ENCODE measurements around the gene IL1RL2. TPM values are rescaled to one million over a fixed set of nuclear protein-coding genes. Genes with fewer than 3 reads are reported as not detected.

IL1RL2 gene
- total and polyA plus RNA-seq, 2 of the 8 experiments (the other 6 are each of a cell fraction or from before 2014, with no cell fraction given), result not detected

GRCh38 chr2:102137138-102137537 lies 49.7 kb upstream of the IL1RL2 start:
- DNase-seq (ENCODE audit: low read depth in 1 of 2, low spot score in 2 of 2) (no peak), FAIRE-seq (no peak)
- H3K14ac ChIP-seq (ENCODE audit: insufficient read length), result no peak overlapping the region
- no peak overlapping the region for H2BK5ac ChIP-seq (ENCODE audit: low read depth, low read length)
- no peak overlapping the region for H4K5ac ChIP-seq (ENCODE audit: insufficient read length, low read depth, low read length)
- no peak overlapping the region for H3K27ac ChIP-seq (ENCODE audit: low read depth, low read length)
- H2BK15ac ChIP-seq (ENCODE audit: low read length), result no peak overlapping the region
- H3K9me3 ChIP-seq (ENCODE audit: insufficient read depth in 2 of 2, low read depth in 1 of 2, low read length in 1 of 2), result no peaks in the 10 kb centered on the region
- peaks cover 0 to 15% (median 10%) of the 10 kb centered on the region in 4 experiments; a peak in 6 of 7 replicates for H3K27me3 ChIP-seq (replicated peaks in 1 of 4; ENCODE audit: control insufficient read depth in 3 of 4, extremely low read depth in 1 of 4, insufficient read depth in 3 of 4, low read length in 3 of 4)
- no peak overlapping the region for H3K56ac ChIP-seq (replicated peaks; ENCODE audit: insufficient read length, low read depth, low read length)
- H3K79me1 ChIP-seq (ENCODE audit: low read depth, low read length), result no peaks in the 10 kb centered on the region
- H3K23me2 ChIP-seq (ENCODE audit: low read depth, low read length), result no peaks in the 10 kb centered on the region; the same call in 1 of the 2 replicates
- H3K23ac ChIP-seq (ENCODE audit: insufficient read length), result no peak overlapping the region
- H3K4me2 ChIP-seq (ENCODE audit: insufficient read depth in 1 of 2, low read depth in 2 of 2, low read length in 2 of 2), result no peak overlapping the region
- H2AK5ac ChIP-seq (ENCODE audit: low read depth, low read length), result no peak overlapping the region
- no peaks in the 10 kb centered on the region for H4K20me1 ChIP-seq (replicated peaks in 1 of 2; ENCODE audit: control insufficient read depth in 1 of 2, insufficient read depth in 2 of 2, low read length in 2 of 2)
- H3K18ac ChIP-seq (ENCODE audit: extremely low read depth, low read length), result no peak overlapping the region
- no peak overlapping the region for H4K8ac ChIP-seq (ENCODE audit: extremely low read depth, insufficient read depth, low read length)
- no peak overlapping the region for H3K4me3 ChIP-seq (ENCODE audit: extremely low read depth in 1 of 4, insufficient read depth in 2 of 4, low read depth in 3 of 4, low read length in 4 of 4)
- H2AFZ ChIP-seq (ENCODE audit: low read length), result no peak overlapping the region
- ChIA-PET POLR2A (ENCODE audit: partially characterized antibody) (interaction anchor here (0.6 kb wide), 1 partner anchor 570 kb away, joined by 3 read pairs; no protein-coding TSS in a partner anchor), CTCF (ENCODE audit: partially characterized antibody) (interaction anchor here (2.5 kb wide), 1 partner anchor 131 kb away, joined by 6 read pairs; no protein-coding TSS in a partner anchor)
- no peak overlapping the region for H2BK12ac ChIP-seq (ENCODE audit: low read depth, low read length)
- no peaks in the 10 kb centered on the region for H3K79me2 ChIP-seq (ENCODE audit: control insufficient read depth in 1 of 2, insufficient read depth in 2 of 2, low read length in 2 of 2)
- H3K36me3 ChIP-seq (ENCODE audit: control insufficient read depth in 2 of 4, insufficient read depth in 4 of 4, low read length in 3 of 4), result no peaks in the 10 kb centered on the region
- no peak overlapping the region for H3K4ac ChIP-seq (replicated peaks; ENCODE audit: insufficient read length, low read depth, low read length)
- TF ChIP-seq ZNF274 (IDR thresholded peaks at IDR 0.05; ENCODE audit: borderline replicate concordance, extremely low read depth, low read length) (no peak), MAFK (IDR thresholded peaks at IDR 0.05; ENCODE audit: low read depth, low read length) (no peak)
- no peak overlapping the region for H2BK20ac ChIP-seq (ENCODE audit: low read length)
- WGBS, 2 experiments (ENCODE audit: extremely low coverage in 1 of 2, insufficient coverage in 1 of 2, insufficient read length in 1 of 2, insufficient replicate concordance in 2 of 2, low coverage in 1 of 2, low lambda C conversion rate in 2 of 2, missing lambda C conversion rate in 1 of 2), result 95% methylated on average over 2 of the region's 2 CpGs; no CpG with 5 or more reads in 1 of the 2 experiments
- no peak overlapping the region for H2BK120ac ChIP-seq (replicated peaks; ENCODE audit: low read depth, low read length)
- no peak overlapping the region for H3K9ac ChIP-seq (replicated peaks in 1 of 4; ENCODE audit: extremely low read depth in 1 of 4, low read depth in 3 of 4, low read length in 3 of 4)
- H4K91ac ChIP-seq (replicated peaks; ENCODE audit: insufficient read length, low read length), result no peak overlapping the region
- peaks cover 0 to 2% (median 0%) of the 10 kb centered on the region in 4 experiments; a peak in 2 of 7 replicates for H3K4me1 ChIP-seq (replicated peaks in 1 of 4; ENCODE audit: control insufficient read depth in 3 of 4, insufficient read depth in 4 of 4, low read length in 3 of 4)
